SK-N-SH (cell line): Measurements from ENCODE around the gene AGO1. TPM values are rescaled to one million over a fixed set of nuclear protein-coding genes. Genes with fewer than 3 reads are reported as not detected.

Experiments
- CTCF ChIA-PET: fragments of 300-600, 350-600 bp; formaldehyde crosslinking; extraction: SDS; loops from one replicate; lab custom pipeline; 2021; lab: Yijun Ruan, JAX
- POLR2A ChIA-PET: fragments of 350-600 bp; sonication (Branson Sonifier 250); formaldehyde crosslinking; extraction: SDS; loops from one replicate; lab custom pipeline; 2020; ENCODE audit warnings: antibody characterized with exemption, inconsistent platforms; lab: Yijun Ruan, JAX
- DNase-seq: peaks from one replicate; pipeline ENCODE4 v3.0.0; 2012
- H2AFZ ChIP-seq: fragments of 200-600 bp; sonication (generic); 2 replicates; pipeline ENCODE4 v1.8.1; 2016; ENCODE audit warnings: antibody characterized with exemption, mild to moderate bottlenecking, low read depth
- H3F3A ChIP-seq: fragments of 200-600 bp; sonication (generic); replicated peaks from 2 replicates; pipeline ENCODE3; 2016; ENCODE audit warnings: antibody characterized with exemption, mild to moderate bottlenecking; ENCODE audit not compliant: insufficient read depth
- H3K27ac ChIP-seq, 2 experiments: fragments of 200-500 bp in 1 of 2; fragments of 200-600 bp in 1 of 2; sonication (Bioruptor generic) in 1 of 2; sonication (generic), shearing (Covaris generic) in 1 of 2; 2 replicates each; pipeline versions ENCODE4 v1.5.1 to v1.6.1; 2014 to 2016; ENCODE audit warnings: low read depth in 2 of 2, inconsistent platforms in 1 of 2, low read length in 1 of 2, mild to moderate bottlenecking in 1 of 2, mixed read lengths in 1 of 2
- H3K27me3 ChIP-seq: fragments of 200-600 bp; sonication (generic), shearing (Covaris generic); 2 replicates; pipeline ENCODE4 v1.6.1; 2016; ENCODE audit warnings: mixed run types; ENCODE audit not compliant: insufficient read depth
- H3K36me3 ChIP-seq, 2 experiments: fragments of 200-500 bp in 1 of 2; fragments of 200-600 bp in 1 of 2; sonication (Bioruptor generic) in 1 of 2; sonication (generic) in 1 of 2; replicated peaks in 1 of 2; 2 replicates each; pipeline versions ENCODE3 to v1.5.1; 2014 to 2016; ENCODE audit warnings: low read length in 1 of 2, mild to moderate bottlenecking in 1 of 2; ENCODE audit not compliant: insufficient read depth in 2 of 2, control insufficient read depth in 1 of 2
- H3K4me1 ChIP-seq, 2 experiments: fragments of 200-500 bp in 1 of 2; fragments of 200-600 bp in 1 of 2; sonication (Bioruptor generic) in 1 of 2; sonication (generic), shearing (Covaris generic) in 1 of 2; 2 replicates each; pipeline versions ENCODE4 v1.5.1 to v1.6.1; 2014 to 2016; ENCODE audit warnings: low read depth in 1 of 2, low read length in 1 of 2, mixed run types in 1 of 2; ENCODE audit not compliant: insufficient read depth in 2 of 2, control insufficient read depth in 1 of 2
- H3K4me2 ChIP-seq: fragments of 200-600 bp; sonication (generic), shearing (Covaris generic); 2 replicates; pipeline ENCODE4 v1.6.1; 2017; ENCODE audit warnings: mixed run types
- H3K4me3 ChIP-seq, 2 experiments: fragments of 200-500 bp in 1 of 2; fragments of 200-600 bp in 1 of 2; sonication (Bioruptor generic) in 1 of 2; sonication (generic), shearing (Covaris generic) in 1 of 2; 2 replicates each; pipeline versions ENCODE4 v1.5.1 to v1.8.1; 2014 to 2016; ENCODE audit warnings: low read depth in 2 of 2, inconsistent platforms in 1 of 2, low read length in 1 of 2, mild to moderate bottlenecking in 1 of 2, mixed read lengths in 1 of 2, moderate library complexity in 1 of 2
- H3K79me2 ChIP-seq: fragments of 200-600 bp; sonication (generic); 2 replicates; pipeline ENCODE4 v1.8.1; 2017; ENCODE audit warnings: mild to moderate bottlenecking; ENCODE audit not compliant: insufficient read depth
- H3K9ac ChIP-seq: fragments of 200-600 bp; sonication (generic); 2 replicates; pipeline ENCODE4 v1.6.1; 2017; ENCODE audit warnings: mixed run types
- H3K9me2 ChIP-seq: fragments of 200-600 bp; sonication (generic); 2 replicates; pipeline ENCODE4 v1.6.1; 2017; ENCODE audit warnings: mixed run types
- H3K9me3 ChIP-seq: fragments of 200-600 bp; sonication (generic); 2 replicates; pipeline ENCODE4 v1.6.1; 2017; ENCODE audit warnings: mixed run types, mild to moderate bottlenecking, moderate library complexity
- H4K20me1 ChIP-seq: fragments of 200-600 bp; sonication (generic); 2 replicates; pipeline ENCODE4 v1.6.1; 2017; ENCODE audit warnings: mild to moderate bottlenecking, mixed run types; ENCODE audit not compliant: insufficient read depth
- CHD2 ChIP-seq: fragments of 150-350 bp; IDR thresholded peaks from 2 replicates; pipeline ENCODE4 v1.6.1; 2018; ENCODE audit warnings: low read length; ENCODE audit not compliant: partially characterized antibody
- ELF1 ChIP-seq: IDR thresholded peaks from 2 replicates; pipeline ENCODE4 v1.4.0; 2012
- EP300 ChIP-seq, 2 experiments: IDR thresholded peaks; 2 replicates each; pipeline versions ENCODE4 v1.4.0 to v1.6.1; 2012; ENCODE audit warnings: borderline replicate concordance in 1 of 2, low read depth in 1 of 2, low read length in 1 of 2
- FOXJ3 ChIP-seq: sonication (generic); formaldehyde crosslinking; IDR thresholded peaks from 2 replicates; pipeline ENCODE4 v1.5.1; 2020; ENCODE audit warnings: mild to moderate bottlenecking, missing genetic modification reagents
- GABPA ChIP-seq: IDR thresholded peaks from 2 replicates; pipeline ENCODE4 v1.4.0; 2012; ENCODE audit warnings: low read depth, mild to moderate bottlenecking
- JUND ChIP-seq: IDR thresholded peaks from 2 replicates; pipeline ENCODE4 v1.4.0; 2012
- MEF2A ChIP-seq: IDR thresholded peaks from 2 replicates; pipeline ENCODE4 v1.4.0; 2012; ENCODE audit warnings: low read depth, borderline replicate concordance
- NFIC ChIP-seq: IDR thresholded peaks from 2 replicates; pipeline ENCODE4 v1.4.0; 2012; ENCODE audit warnings: borderline replicate concordance
- POLR2AphosphoS5 ChIP-seq: IDR thresholded peaks from 2 replicates; pipeline ENCODE4 v1.6.1; 2012; ENCODE audit warnings: low read depth, low read length
- RAD21 ChIP-seq: IDR thresholded peaks from 2 replicates; pipeline ENCODE4 v1.6.1; 2012; ENCODE audit warnings: mild to moderate bottlenecking, low read length
- RCOR1 ChIP-seq: fragments of 150-350 bp; IDR thresholded peaks from 2 replicates; pipeline ENCODE4 v1.6.1; 2017; ENCODE audit warnings: antibody characterized with exemption, low read length
- RXRA ChIP-seq: IDR thresholded peaks from 2 replicates; pipeline ENCODE4 v1.4.0; 2012; ENCODE audit warnings: low read depth, mild to moderate bottlenecking, borderline replicate concordance
- SIN3A ChIP-seq: IDR thresholded peaks from 2 replicates; pipeline ENCODE4 v1.6.1; 2012; ENCODE audit warnings: low read depth, mild to moderate bottlenecking, low read length, moderate library complexity, borderline replicate concordance
- TAF1 ChIP-seq: IDR thresholded peaks from 2 replicates; pipeline ENCODE4 v1.6.1; 2012; ENCODE audit warnings: low read depth, mild to moderate bottlenecking, low read length, moderate library complexity, borderline replicate concordance
- YY1 ChIP-seq: IDR thresholded peaks from 2 replicates; pipeline ENCODE4 v1.4.0; 2012; ENCODE audit warnings: low read depth, mild to moderate bottlenecking
- WGBS: methylation state at CpG from one replicate; pipeline ENCODE4 v1.1.6; 2017; ENCODE audit warnings: low lambda C conversion rate; 5-methylcytosine and 5-hydroxymethylcytosine counted together
- polyA plus RNA-seq, 3 experiments: library from polyadenylated mRNA; depleted of rRNA; stranded (reverse); fragments of >200 nt; gene quantifications; 2 replicates each; pipeline ENCODE4 v1.2.3, GENCODE V29; 2012
- TF ChIP-seq, protein P1 (sequence below): IDR thresholded peaks from 2 replicates; pipeline ENCODE4 v1.4.0; 2012; ENCODE audit warnings: low read depth, borderline replicate concordance
- TF ChIP-seq, protein P2 (sequence below): fragments of 150-350 bp; IDR thresholded peaks from 2 replicates; pipeline ENCODE4 v1.6.1; 2016; ENCODE audit warnings: mild to moderate bottlenecking, low read depth, low read length
- TF ChIP-seq, protein P3 (sequence below): IDR thresholded peaks from 2 replicates; pipeline ENCODE4 v1.4.0; 2012; ENCODE audit warnings: low read depth, borderline replicate concordance
- TF ChIP-seq, protein P4 (sequence below): IDR thresholded peaks from 2 replicates; pipeline ENCODE4; 2012

Gene AGO1
- polyA plus RNA-seq, 1 of the 3 experiments (the other 2 are of a cell fraction), result 7.8 TPM

DNA sequence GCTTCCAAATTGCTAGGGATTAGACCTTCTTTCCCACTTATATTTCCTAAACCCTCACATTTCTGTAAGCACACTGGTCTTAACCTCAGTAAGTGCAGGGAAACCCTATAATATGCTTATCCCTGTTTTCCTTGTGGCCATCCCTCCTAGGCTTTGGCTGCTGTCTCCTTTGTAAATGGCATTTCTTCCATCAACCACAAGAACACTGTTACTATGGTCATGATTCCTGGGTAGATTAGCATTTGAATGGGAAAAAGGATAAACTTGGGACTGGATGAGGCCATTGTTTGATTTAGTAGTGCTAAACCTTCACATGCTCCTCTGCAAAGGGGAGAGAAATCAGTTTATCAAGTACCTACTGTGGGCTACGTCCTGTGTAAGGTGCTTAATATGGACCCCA, 31.7 kb downstream of the AGO1 start:
- WGBS, result 83% methylated on average over 1 of the region's 1 CpG
- no peaks in the 10 kb centered on the region for H3K9me3 ChIP-seq
- ChIA-PET POLR2A (no interaction called here), CTCF (no interaction called here)
- no peak overlapping the region for H3K4me2 ChIP-seq
- no peak overlapping the region for H3K4me3 ChIP-seq
- H3K9me2 ChIP-seq, result no peaks in the 10 kb centered on the region
- peaks cover 59 to 78% of the 10 kb centered on the region in 2 experiments for H3K36me3 ChIP-seq
- no peak for DNase-seq
- TF ChIP-seq POLR2AphosphoS5, result no peak
- no peak for TF ChIP-seq RXRA
- no peak for TF ChIP-seq MEF2A
- TF ChIP-seq, protein P1, sequence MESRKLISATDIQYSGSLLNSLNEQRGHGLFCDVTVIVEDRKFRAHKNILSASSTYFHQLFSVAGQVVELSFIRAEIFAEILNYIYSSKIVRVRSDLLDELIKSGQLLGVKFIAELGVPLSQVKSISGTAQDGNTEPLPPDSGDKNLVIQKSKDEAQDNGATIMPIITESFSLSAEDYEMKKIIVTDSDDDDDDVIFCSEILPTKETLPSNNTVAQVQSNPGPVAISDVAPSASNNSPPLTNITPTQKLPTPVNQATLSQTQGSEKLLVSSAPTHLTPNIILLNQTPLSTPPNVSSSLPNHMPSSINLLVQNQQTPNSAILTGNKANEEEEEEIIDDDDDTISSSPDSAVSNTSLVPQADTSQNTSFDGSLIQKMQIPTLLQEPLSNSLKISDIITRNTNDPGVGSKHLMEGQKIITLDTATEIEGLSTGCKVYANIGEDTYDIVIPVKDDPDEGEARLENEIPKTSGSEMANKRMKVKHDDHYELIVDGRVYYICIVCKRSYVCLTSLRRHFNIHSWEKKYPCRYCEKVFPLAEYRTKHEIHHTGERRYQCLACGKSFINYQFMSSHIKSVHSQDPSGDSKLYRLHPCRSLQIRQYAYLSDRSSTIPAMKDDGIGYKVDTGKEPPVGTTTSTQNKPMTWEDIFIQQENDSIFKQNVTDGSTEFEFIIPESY, result no peak
- TF ChIP-seq CHD2, result no peak
- no peak for TF ChIP-seq SIN3A
- TF ChIP-seq JUND, result no peak
- TF ChIP-seq EP300 (IDR thresholded peaks at IDR 0.05; ENCODE audit: borderline replicate concordance in 1 of 2, low read depth in 1 of 2, low read length in 1 of 2), result no peak
- no peak for TF ChIP-seq FOXJ3
- TF ChIP-seq NFIC, result no peak
- TF ChIP-seq, protein P2, sequence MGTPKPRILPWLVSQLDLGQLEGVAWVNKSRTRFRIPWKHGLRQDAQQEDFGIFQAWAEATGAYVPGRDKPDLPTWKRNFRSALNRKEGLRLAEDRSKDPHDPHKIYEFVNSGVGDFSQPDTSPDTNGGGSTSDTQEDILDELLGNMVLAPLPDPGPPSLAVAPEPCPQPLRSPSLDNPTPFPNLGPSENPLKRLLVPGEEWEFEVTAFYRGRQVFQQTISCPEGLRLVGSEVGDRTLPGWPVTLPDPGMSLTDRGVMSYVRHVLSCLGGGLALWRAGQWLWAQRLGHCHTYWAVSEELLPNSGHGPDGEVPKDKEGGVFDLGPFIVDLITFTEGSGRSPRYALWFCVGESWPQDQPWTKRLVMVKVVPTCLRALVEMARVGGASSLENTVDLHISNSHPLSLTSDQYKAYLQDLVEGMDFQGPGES, result no peak
- no peak for TF ChIP-seq GABPA
- TF ChIP-seq RCOR1, result no peak
- TF ChIP-seq TAF1, result no peak
- H4K20me1 ChIP-seq, result no peaks in the 10 kb centered on the region
- no peak overlapping the region for H3K9ac ChIP-seq
- H3F3A ChIP-seq, result no peaks in the 10 kb centered on the region
- no peaks in the 10 kb centered on the region for H3K27me3 ChIP-seq
- H3K79me2 ChIP-seq, result no peaks in the 10 kb centered on the region
- H3K4me1 ChIP-seq, result no peaks in the 10 kb centered on the region
- H2AFZ ChIP-seq, result no peak overlapping the region
- H3K27ac ChIP-seq, result no peak overlapping the region

DNA sequence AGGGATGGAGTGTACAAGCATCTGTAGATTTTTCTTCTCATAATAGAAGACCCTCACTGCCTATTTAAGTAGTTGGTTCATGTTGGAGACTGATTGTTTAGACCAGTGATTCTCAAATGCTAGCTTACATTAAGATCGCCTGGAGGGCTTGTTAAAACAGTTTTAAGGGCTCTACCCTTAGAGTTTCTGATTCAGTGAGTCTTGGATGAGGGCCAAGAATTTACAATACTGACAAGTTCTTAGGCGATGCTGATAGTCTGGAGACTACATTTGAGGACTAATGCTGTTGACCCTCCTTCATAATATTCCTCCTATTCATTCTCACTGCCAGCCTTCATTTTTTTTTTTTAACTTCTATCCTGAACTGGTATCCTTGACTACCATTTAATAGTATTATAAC, 32.7 kb downstream of the AGO1 start:
- Histone ChIP-seq H3K36me3 (peaks cover 61 to 80% of the 10 kb centered on the region in 2 experiments), H3K4me1 (no peaks in the 10 kb centered on the region), H3K9me3 (no peaks in the 10 kb centered on the region), H3K27ac (no peak overlapping the region), H3K79me2 (no peaks in the 10 kb centered on the region), H3K9me2 (no peaks in the 10 kb centered on the region), H3F3A (no peaks in the 10 kb centered on the region), H3K4me3 (no peak overlapping the region), H3K4me2 (no peak overlapping the region), H2AFZ (no peak overlapping the region), H3K27me3 (no peaks in the 10 kb centered on the region), H4K20me1 (no peaks in the 10 kb centered on the region), H3K9ac (no peak overlapping the region)
- ChIA-PET CTCF (interaction anchor here (1.0 kb wide), 1 partner anchor 219 kb away, joined by 3 read pairs; no protein-coding TSS in a partner anchor), POLR2A (no interaction called here)
- TF ChIP-seq ELF1, result no peak
- no peak for TF ChIP-seq MEF2A
- TF ChIP-seq RAD21, result no peak
- TF ChIP-seq RCOR1, result no peak
- no peak for TF ChIP-seq JUND
- TF ChIP-seq, protein P3, sequence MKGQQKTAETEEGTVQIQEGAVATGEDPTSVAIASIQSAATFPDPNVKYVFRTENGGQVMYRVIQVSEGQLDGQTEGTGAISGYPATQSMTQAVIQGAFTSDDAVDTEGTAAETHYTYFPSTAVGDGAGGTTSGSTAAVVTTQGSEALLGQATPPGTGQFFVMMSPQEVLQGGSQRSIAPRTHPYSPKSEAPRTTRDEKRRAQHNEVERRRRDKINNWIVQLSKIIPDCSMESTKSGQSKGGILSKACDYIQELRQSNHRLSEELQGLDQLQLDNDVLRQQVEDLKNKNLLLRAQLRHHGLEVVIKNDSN, result no peak
- no peak for TF ChIP-seq YY1
- TF ChIP-seq GABPA, result no peak
- TF ChIP-seq, protein P4, sequence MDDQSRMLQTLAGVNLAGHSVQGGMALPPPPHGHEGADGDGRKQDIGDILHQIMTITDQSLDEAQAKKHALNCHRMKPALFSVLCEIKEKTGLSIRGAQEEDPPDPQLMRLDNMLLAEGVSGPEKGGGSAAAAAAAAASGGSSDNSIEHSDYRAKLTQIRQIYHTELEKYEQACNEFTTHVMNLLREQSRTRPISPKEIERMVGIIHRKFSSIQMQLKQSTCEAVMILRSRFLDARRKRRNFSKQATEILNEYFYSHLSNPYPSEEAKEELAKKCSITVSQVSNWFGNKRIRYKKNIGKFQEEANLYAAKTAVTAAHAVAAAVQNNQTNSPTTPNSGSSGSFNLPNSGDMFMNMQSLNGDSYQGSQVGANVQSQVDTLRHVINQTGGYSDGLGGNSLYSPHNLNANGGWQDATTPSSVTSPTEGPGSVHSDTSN, result no peak
- no peak for DNase-seq
- WGBS, result 91% methylated on average over 2 of the region's 2 CpGs
